Glutamatergic neuron (in vitro differentiated cells): ENCODE results near the gene PRKCA. TPM values are rescaled to one million over a fixed set of nuclear protein-coding genes. Genes with fewer than 3 reads are reported as not detected.

ENCODE experiments used
- DNase-seq: peaks from one replicate; pipeline ENCODE4 v3.0.0; 2022
- H3K27ac Mint-ChIP-seq: one replicate; pipeline ENCODE4 v1.8.0; 2020; ENCODE audit warnings: mild to moderate bottlenecking, mixed read lengths, inconsistent platforms; ENCODE audit not compliant: unreplicated experiment
- H3K27me3 Mint-ChIP-seq: one replicate; pipeline ENCODE4 v1.8.0; 2020; ENCODE audit warnings: mild to moderate bottlenecking, moderate library complexity, mixed read lengths, inconsistent platforms; ENCODE audit not compliant: unreplicated experiment
- H3K36me3 Mint-ChIP-seq: one replicate; pipeline ENCODE4 v1.8.0; 2020; ENCODE audit warnings: mild to moderate bottlenecking, mixed read lengths, inconsistent platforms; ENCODE audit not compliant: unreplicated experiment
- H3K4me1 Mint-ChIP-seq: one replicate; pipeline ENCODE4 v1.8.0; 2020; ENCODE audit warnings: mild to moderate bottlenecking, low read depth, mixed read lengths, inconsistent platforms; ENCODE audit not compliant: unreplicated experiment
- H3K4me3 Mint-ChIP-seq: one replicate; pipeline ENCODE4 v1.8.0; 2020; ENCODE audit warnings: mild to moderate bottlenecking, mixed read lengths, inconsistent platforms; ENCODE audit not compliant: unreplicated experiment
- H3K9me3 Mint-ChIP-seq: one replicate; pipeline ENCODE4 v1.8.0; 2020; ENCODE audit warnings: mild to moderate bottlenecking, moderate library complexity, mixed read lengths, inconsistent platforms; ENCODE audit not compliant: unreplicated experiment
- total RNA-seq: library from RNA; stranded (reverse); fragmentation: NEBNext Ultra II Directional; extraction: Animal tissue kit (Norgen Biotek cat#: 25700); gene quantifications from one replicate; pipeline ENCODE4 v1.2.1, GENCODE V29; 2021; ENCODE audit not compliant: unreplicated experiment
- TF ChIP-seq, protein P1 (sequence below): fragments of 200-600 bp; sonication (generic); IDR thresholded peaks from one replicate; pipeline ENCODE4 v1.5.0; 2021; ENCODE audit not compliant: partially characterized antibody, unreplicated experiment

The PRKCA gene
- total RNA-seq, 1 donor from 2014 or later, result 2.2 TPM

DNA sequence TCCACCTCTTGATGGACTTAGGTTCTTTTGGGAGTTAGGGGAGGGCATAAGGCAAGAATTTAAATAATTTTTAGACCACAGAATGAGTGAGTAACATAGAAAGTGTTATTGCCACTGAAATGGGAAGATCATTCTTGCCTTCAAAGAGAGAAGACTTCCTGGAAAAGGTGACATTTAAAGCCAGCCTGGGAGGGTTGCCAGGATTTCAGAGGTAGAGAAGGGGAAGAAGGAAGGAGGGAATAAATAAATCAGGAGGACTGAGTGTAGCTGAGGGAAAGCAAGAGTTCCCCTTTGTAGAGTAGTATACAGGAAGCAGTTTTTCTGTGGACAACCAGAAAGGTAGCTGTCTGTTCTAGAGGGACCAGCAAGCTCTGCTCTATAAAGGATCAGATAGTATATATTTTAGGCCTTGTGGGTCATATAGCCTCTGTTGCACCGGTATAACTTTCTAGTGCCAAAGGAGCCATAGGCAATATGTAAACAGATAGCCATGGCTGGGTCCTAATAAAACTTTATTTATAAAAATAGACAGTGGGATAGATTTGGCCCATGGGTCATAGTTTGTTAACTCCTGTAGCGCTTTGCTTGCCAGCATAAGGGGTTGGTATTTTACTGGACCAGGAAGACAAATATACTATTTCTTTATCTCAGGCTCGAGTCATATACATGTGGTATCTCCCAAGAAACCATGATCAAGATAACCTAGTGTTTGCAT lies 385.3 kb downstream of the PRKCA start:
- Mint-ChIP-seq H3K36me3 (no peaks in the 10 kb centered on the region), H3K27me3 (peaks cover 4% of the 10 kb centered on the region), H3K4me3 (no peak overlapping the region), H3K4me1 (peaks cover 3% of the 10 kb centered on the region), H3K27ac (no peak overlapping the region), H3K9me3 (no peaks in the 10 kb centered on the region)
- TF ChIP-seq, protein P1, sequence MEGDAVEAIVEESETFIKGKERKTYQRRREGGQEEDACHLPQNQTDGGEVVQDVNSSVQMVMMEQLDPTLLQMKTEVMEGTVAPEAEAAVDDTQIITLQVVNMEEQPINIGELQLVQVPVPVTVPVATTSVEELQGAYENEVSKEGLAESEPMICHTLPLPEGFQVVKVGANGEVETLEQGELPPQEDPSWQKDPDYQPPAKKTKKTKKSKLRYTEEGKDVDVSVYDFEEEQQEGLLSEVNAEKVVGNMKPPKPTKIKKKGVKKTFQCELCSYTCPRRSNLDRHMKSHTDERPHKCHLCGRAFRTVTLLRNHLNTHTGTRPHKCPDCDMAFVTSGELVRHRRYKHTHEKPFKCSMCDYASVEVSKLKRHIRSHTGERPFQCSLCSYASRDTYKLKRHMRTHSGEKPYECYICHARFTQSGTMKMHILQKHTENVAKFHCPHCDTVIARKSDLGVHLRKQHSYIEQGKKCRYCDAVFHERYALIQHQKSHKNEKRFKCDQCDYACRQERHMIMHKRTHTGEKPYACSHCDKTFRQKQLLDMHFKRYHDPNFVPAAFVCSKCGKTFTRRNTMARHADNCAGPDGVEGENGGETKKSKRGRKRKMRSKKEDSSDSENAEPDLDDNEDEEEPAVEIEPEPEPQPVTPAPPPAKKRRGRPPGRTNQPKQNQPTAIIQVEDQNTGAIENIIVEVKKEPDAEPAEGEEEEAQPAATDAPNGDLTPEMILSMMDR, result no peak
- DNase-seq, result no peak

DNA sequence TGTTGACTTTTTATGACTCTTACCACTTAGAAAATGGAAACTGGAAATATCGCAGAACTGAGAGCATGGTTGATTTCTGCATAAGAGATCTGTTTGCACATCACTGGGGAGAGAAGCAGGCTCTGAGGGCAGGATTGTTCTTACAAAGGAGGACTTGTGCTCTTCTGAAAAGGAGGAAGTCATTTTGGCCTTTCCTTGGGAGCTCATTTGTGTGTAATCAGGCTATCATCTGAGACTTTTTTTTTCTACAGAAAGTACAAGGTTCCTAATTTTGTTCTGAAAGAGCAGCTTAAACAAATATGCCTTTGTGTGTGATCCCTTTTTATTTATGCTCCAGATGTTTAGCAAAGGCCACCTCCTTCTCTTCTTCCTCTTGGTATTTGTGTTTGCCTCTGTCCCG lies 386.8 kb downstream of the PRKCA start:
- no peak overlapping the region for H3K4me3 Mint-ChIP-seq
- DNase-seq, result no peak
- no peaks in the 10 kb centered on the region for H3K36me3 Mint-ChIP-seq
- peaks cover 2% of the 10 kb centered on the region for H3K4me1 Mint-ChIP-seq
- TF ChIP-seq, protein P1, result no peak
- peaks cover 4% of the 10 kb centered on the region for H3K27me3 Mint-ChIP-seq
- no peaks in the 10 kb centered on the region for H3K9me3 Mint-ChIP-seq
- H3K27ac Mint-ChIP-seq, result no peak overlapping the region

DNA sequence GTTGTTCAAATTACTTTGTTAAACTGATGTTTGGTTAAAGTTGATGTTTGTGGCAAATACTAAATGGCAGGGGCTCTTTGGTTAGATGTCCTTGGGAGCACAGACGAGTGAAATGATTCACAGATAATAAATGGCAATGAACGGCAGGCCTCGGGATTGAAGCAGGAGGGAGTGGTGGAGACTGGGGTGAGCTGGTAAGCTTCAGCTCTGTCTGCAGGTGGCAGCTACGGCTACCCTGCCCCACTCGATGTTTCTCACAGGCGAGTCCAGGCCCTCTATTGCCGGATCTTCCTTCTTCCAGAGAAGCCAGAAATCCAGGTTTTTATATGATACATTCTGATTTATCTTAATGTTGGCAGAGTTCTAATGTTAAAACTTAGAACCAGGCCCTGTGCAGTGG lies 387.8 kb downstream of the PRKCA start:
- Mint-ChIP-seq H3K4me1 (no peaks in the 10 kb centered on the region), H3K27ac (no peak overlapping the region), H3K27me3 (peaks cover 4% of the 10 kb centered on the region)

DNA sequence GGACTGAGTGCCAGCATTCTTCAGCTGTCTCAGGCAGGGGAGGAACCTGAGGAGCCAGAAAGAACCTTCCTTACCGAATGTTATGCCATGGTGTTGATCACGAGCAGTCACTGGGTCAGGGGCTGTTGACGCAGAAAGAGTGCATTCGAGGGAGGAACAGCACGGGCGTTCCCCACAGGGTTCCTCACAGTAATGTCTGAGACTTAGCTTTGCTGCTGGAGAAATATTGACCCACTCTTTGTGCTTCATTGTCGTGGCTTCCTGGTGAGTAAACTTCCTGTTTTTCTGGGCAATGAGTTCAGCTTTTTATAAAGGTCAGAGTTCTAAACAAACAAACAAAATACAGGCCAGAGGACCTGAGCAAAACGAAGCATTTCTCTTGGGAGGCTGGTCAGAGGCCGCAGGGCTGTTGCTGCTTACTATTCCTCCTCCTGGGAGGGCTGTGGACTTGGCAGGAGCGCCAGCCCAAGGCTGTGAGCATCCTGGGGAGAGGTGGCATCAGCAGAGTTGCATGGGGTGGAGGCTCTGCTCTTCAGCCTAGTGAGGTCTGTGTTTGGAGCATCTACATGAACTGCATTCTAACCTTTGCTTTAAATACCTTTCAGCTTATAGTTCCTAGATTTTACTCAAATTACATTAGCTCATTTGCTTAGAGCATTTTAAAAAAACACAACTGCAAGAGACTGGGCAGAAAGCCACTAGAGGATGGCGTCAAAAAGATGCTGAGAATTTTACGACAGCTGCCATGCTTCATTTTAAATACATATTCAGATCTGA lies 389.4 kb downstream of the PRKCA start:
- peaks cover 2% of the 10 kb centered on the region for H3K36me3 Mint-ChIP-seq
- H3K27me3 Mint-ChIP-seq, result no peaks in the 10 kb centered on the region
- H3K27ac Mint-ChIP-seq, result no peak overlapping the region
- TF ChIP-seq, protein P1, result no peak
- H3K4me1 Mint-ChIP-seq, result no peaks in the 10 kb centered on the region
- no peak overlapping the region for H3K4me3 Mint-ChIP-seq
- no peaks in the 10 kb centered on the region for H3K9me3 Mint-ChIP-seq
- DNase-seq, result no peak

More for the DNA sequence above, 387.8 kb downstream of the PRKCA start:
- TF ChIP-seq, protein P1, result no peak
- no peaks in the 10 kb centered on the region for H3K9me3 Mint-ChIP-seq
- no peak overlapping the region for H3K4me3 Mint-ChIP-seq
- DNase-seq, result no peak
- H3K36me3 Mint-ChIP-seq, result no peaks in the 10 kb centered on the region

DNA sequence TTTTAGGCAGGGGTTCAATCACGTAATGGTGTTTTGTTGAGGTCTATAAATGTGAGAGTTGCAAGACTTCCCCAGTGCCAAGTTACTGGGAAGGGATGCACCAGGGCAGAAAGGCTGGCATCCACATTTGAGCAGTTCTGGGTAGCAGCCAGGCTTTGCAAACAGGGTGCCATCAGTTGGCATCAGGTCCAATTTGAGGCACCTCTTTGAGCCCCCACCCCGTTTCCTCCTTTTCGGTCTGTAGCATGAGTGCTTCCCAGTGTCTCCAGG lies 389.9 kb downstream of the PRKCA start:
- no peak for DNase-seq
- no peaks in the 10 kb centered on the region for H3K27me3 Mint-ChIP-seq
- no peak overlapping the region for H3K4me3 Mint-ChIP-seq
- no peak overlapping the region for H3K27ac Mint-ChIP-seq
- TF ChIP-seq, protein P1, result no peak
- no peaks in the 10 kb centered on the region for H3K4me1 Mint-ChIP-seq
- peaks cover 7% of the 10 kb centered on the region for H3K36me3 Mint-ChIP-seq
- no peaks in the 10 kb centered on the region for H3K9me3 Mint-ChIP-seq
